HG03103 (cell line): ENCODE results near the gene ACVR1B.

Experiments
- ATAC-seq: cut with Tn5 transposase; IDR thresholded peaks from one replicate; pipeline ENCODE4 v1.9.1; 2021; ENCODE audit warnings: low read depth; ENCODE audit not compliant: unreplicated experiment

The ACVR1B gene

DNA sequence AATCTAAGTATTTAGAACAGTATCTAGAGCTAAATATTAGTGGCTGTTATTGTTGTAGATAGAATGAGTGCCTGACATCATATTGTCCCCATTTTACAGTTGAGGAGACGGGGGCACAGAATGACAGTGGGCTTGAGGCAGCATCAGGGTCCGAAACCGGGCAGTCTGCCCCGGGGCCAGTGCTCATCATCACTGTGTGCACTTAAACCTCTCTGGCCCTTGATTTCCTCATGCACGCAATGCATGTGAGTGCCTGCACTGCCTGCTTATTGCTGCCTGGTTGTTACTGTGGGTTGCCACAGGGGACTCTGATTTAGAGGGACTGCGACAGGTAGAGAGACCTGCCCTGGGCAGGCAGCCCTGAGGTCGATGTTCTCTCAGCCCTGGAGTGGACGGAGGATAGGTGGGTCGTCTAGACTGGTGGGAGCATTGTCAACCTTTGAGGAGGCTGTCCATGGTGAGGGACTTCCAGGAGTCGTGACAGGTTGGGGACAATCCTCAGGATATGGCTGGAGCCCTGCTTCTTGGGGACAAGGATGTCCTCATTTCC, 34.4 kb upstream of the ACVR1B start:
- ATAC-seq: no peak

DNA sequence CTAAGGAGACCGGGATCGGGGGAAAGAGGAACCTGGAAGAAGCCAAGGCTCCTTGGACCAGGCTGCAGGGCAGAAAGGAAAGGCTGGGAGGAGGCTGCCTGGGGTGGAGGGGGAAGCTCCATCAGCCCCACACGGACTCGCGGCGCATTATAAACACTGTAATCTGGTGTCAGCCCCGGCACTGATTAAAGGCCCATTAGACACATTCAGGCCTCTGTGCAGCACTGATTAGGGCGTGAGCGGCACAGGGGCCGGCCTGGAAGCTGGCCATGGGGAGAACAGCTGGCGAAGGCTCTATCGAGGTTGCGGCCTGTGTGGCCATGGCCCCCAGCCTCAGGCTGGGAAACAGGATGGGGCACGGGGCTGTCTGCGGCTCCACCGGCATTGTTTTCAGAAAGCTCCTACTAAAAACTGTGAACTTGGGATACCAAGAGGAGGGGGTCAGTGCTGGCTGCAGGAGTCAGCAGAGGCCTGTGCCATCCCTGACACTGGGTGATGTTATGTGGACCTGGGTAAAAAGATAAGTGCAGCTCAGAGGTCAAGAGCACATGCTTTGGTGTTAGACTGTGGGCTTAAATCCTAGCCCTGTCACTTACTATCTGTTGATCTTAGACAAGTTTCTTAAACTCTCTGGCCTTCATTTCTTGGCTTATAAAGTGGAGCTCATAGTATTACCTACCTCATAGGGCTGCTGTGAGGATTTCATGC, 33.6 kb upstream of the ACVR1B start:
- no peak for ATAC-seq

GRCh38 chr12:51920046-51920445, 31.5 kb upstream of the ACVR1B start:
- no peak for ATAC-seq

- no peak for ATAC-seq
Measured at GRCh38 chr12:51921017-51921725, 30.3 kb upstream of the ACVR1B start.

DNA sequence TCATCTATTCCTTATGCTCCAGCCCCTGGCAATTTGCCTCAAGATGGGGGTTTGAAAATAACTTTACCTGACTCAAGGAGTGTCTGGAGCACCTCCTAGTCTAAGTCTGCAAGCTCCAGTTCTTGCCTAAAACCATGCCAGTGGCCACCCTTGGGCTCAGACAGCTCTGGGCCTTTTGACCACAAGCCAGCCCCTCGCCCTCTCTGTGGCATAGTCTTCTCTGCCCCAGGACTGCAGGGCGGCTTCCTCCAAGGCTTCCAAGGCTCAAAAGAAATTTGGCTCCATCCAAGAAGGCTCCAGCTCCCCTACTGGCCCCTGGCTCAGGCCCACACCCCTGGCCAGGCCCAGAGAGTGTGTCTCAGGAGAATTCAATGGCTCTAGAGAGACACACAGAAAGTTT, 29.4 kb upstream of the ACVR1B start:
- ATAC-seq: no peak

DNA sequence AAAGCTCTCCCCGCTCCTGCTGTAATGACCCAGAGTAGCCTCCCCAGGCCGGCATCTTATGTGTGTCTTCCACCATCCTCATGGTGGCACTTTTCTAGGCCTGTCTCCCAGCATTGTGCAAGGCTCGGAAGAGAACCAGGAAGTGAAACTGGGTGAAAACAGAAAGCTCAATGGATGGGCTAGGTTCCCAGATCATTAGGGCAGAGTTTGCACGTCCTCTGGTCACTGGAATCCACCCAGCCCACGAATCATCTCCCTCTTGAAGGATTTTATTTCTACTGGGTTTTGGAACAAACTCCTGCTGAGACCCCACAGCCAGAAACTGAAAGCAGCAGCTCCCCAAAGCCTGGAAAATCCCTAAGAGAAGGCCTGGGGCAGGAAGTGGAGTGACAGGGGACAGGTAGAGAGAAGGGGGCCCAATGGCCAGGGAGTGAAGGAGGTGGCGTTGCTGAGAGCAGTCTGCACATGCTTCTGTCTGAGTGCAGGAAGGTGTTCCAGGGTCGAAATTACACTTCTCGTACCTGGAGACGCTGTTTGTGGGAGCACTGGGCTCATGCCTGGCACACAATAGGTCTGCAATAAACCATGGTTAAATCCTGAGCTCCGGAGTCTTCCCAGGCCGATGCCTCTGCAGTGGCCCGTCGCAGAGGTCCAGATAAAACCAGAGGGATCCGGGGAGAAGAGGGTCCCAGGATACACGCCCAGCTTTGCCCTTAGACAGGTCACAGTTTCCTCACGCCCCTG, 28.6 kb upstream of the ACVR1B start:
- no peak for ATAC-seq

GRCh38 chr12:51923506-51924365, 27.8 kb upstream of the ACVR1B start:
- ATAC-seq: no peak

GRCh38 chr12:51924551-51925319, 26.8 kb upstream of the ACVR1B start:
- no peak for ATAC-seq

- ATAC-seq: no peak
Measured at GRCh38 chr12:51925346-51926063, 26.0 kb upstream of the ACVR1B start.

GRCh38 chr12:51926064-51926632, 25.4 kb upstream of the ACVR1B start:
- no peak for ATAC-seq

DNA sequence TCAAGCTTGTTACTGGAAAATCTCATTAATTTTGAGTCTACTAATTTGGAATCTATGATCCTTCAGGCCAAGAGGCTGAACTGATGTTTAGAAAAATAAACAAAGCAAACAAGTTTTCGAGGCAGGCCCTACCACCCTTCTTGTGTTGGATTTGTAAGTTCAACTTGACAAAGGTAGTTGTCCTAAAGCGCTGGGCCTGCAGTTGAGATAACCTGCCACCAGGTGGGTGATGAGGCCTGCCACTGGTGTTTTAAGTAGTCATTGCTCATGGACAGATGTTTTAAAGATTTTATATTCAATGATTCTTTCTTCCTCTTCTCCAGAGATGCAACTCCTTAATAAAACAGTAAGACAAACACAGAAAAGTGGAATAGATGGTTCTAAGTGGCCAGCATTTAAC, 24.8 kb upstream of the ACVR1B start:
- no peak for ATAC-seq

DNA sequence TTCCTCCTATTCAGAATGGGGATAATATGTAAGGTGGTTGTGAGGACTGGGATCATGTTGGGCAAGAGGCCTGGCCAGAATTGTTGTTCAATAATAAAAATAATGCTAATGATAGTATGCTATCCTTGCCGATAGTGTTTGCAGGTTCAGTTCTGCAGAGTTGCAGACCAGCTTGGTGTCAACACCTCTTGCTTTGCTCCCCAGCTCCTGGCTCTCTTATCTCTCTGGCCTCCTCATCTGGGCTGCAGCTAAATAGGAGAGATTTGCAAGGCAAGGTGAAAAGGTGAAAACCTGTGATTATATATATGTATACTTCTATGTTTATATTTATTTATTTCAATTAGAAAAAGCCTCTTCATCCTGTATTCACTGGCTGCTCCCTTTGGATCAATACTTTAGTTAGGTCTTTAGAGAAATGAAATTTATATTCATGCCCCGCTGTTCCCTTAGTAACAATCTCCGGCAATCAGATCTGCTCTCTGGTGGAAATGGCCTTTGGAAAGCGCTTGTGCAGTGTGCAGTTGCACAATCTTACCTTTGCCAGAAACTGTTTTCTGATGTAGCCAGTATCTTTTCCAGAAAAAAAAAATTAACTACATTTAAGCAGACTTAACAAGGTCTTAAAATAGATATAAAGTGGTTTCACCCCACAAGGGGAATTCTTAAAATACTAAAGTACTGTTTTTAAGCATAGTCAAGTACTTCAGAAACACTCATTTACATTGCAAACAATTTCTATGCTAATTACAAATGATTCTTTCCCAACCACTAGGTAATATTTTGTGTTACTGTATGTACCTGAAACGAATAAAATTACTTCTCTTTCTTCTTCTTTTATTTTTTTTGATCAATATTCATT, 19.1 kb upstream of the ACVR1B start:
- ATAC-seq: no peak

GRCh38 chr12:51934080-51934479, 17.4 kb upstream of the ACVR1B start:
- ATAC-seq: no peak

DNA sequence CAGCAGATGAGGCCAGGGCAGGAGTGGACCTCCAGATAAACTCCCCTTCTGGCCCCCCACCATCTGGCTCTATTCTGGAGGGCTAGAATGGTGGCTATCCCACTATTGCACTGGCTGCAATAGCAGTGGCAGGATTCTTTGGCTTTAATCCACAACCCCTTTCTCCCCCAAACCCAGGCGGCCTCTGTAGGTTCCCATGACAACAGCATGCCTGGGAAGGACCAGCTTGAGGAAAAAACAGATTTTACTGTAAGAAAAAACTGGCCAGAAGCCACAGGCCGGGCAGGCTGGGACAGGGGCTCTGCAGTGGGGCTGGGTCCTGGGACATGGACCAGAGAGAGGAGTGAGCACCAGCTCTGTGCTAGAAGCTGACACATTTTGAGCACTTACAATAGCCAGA, 13.6 kb upstream of the ACVR1B start:
- no peak for ATAC-seq

DNA sequence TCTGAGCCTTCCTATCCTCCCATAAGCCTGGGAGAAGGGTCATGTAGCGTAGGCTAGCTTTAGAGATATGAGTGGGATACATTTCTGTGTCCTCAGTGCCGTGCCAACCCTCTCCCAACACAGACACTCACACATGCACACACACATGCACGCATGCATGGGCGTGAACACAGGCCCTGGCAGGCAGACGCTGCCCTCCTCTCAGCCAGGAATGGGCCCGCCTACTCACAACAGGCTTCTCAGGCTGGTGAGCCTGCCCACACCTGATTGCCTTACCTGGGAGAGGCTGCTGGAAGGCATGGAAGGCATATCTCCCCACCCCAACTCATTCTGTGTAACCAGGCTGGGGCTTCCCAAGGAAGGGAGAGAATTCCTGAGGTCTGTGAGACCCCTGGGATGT, 12.8 kb upstream of the ACVR1B start:
- no peak for ATAC-seq

- no peak for ATAC-seq
Measured at GRCh38 chr12:51941011-51941581, 10.4 kb upstream of the ACVR1B start.

- ATAC-seq: no peak
Measured at GRCh38 chr12:51941604-51942003, 9.9 kb upstream of the ACVR1B start.
